ENCODE data around the gene THBS2.

Gene THBS2

DNA sequence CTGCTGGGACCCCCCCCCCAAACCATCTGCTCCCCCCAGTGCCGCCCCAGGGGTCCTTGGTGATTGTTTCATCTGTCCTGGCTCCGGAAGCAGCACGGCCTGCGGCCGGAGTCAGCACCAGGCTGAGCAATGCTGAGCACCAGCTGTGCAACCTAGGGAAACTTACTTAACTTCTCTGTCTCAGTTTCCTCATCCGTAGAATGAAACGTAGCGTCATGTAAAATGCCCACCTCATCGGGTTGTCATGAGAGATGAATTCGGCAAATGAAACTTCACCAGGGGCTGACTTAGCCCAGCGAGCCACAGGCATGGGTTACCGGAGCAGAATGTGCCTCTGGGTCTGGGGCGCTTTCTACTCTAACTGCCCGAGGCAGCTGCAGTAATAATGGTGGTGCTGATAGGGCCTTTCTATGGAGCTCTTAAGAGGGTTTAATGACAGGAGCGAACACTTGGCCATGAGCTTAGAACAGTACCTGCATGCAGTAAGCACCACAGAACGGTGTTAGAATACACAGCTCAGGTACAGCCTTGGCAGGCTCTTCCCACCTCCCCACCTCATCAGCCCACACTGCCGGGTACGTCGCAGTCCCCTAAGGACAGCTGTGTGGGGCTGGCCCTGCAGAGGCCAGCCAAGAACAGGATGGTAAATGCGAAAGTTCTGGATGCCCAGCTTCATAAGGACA lies 1.7 kb downstream of the THBS2 start:
- DNase-seq (ENCODE audit: extremely low spot score, insufficient read length, low read depth) (no peak), FAIRE-seq (no peak)

GRCh38 chr6:169251371-169251802 lies 2.3 kb downstream of the THBS2 start:
- FAIRE-seq = no peak

GRCh38 chr6:169250660-169251059 lies 3.0 kb downstream of the THBS2 start:
- no peak for DNase-seq (ENCODE audit: extremely low spot score, insufficient read length, low read depth)
- no peak for FAIRE-seq

More at GRCh38 chr6:169251371-169251802, 2.3 kb downstream of the THBS2 start:
- no peak for DNase-seq (ENCODE audit: extremely low spot score, insufficient read length, low read depth)

DNA sequence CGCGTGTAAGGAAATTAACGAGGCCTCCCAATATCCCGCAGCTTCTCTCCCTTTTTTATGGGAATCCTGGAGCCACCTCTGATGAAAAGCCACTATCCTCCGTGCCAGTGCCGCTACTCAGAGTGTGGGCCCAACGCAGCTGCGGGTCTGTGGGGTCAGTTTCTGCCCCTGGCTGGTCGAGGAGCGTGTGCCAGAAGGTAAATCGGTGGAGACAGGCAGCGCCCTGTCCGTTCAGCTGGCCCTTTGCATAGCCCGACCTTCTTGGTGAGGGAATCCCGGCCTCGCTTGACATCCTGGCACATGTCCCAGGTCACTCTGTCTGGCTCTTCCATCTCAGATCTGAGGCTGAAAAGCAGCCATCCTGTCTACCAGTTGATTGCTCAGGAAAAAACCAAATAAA lies 4.6 kb downstream of the THBS2 start:
- FAIRE-seq (no peak), DNase-seq (ENCODE audit: extremely low spot score, insufficient read length, low read depth) (no peak)

DNA sequence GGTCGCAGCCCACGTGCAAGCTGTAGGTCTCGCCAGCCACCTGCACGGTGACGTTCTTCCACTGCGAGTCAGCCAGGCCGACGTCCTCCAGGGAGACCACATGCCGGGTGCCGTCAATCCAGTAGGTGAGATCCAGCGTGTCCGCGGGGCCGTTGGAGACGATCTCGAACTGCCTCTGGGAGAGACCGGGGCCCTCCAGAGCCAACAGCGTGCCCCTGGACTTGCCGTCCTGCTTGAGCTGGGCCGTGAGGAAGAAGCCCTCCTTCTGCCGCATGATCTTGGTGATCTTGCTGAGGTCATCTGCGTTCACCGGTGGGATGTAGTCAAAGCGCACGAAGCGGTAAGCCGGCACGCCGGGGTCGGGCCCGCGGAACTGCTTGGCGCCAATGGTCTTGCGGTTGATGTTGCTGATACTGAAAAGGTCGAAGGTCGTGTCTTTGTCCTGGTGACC lies 5.1 kb downstream of the THBS2 start:
- no peak for FAIRE-seq
- DNase-seq (ENCODE audit: extremely low spot score, insufficient read length, low read depth) = no peak

DNA sequence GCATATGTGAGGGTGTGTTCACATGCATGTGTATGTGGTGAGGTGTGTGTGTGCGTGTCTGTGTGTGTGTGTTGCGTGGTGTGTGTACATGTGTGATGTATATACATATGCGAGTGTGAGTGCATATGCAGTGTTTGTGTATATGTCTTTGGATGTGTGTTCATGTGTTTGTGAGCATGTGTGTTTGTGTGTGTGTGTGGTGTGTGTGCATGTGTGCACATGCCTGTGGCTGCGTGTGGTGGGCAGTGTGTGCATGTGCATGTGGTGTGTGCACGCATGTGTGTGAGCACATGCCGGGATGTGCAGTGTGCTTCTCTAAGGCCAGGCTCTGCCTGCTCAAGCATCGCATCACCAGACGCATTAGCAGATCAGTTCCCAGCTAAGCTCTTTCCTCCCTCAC lies 5.7 kb downstream of the THBS2 start:
- DNase-seq (ENCODE audit: extremely low spot score, insufficient read length, low read depth) = no peak
- FAIRE-seq = no peak

DNA sequence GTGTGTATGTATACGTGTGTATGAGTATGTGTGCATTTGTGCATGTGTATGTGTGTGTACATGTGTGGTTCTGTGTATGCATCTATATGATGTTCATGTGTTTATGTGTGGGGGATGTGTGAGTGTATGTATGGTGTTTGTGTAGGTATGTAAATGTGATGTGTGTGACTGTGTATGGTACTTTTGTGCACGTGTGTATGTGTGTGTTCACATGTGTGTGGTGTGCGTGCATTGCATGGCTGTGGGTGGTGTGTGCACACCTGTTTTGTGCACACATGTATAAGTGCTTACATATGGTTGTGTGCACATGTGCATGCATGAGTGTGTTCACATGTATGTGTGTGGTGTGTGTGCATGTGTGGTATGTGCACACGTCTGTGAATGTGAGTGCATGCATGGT lies 6.2 kb downstream of the THBS2 start:
- FAIRE-seq (no peak), DNase-seq (ENCODE audit: extremely low spot score, insufficient read length, low read depth) (no peak)

- no peak for FAIRE-seq
- DNase-seq (ENCODE audit: extremely low spot score, insufficient read length, low read depth) = no peak
These were observed 7.2 kb downstream of the THBS2 start for GRCh38 chr6:169246445-169246844.

GRCh38 chr6:169244684-169245383 lies 8.8 kb downstream of the THBS2 start:
- DNase-seq (ENCODE audit: extremely low spot score, insufficient read length, low read depth) = no peak
- FAIRE-seq = no peak

- DNase-seq (ENCODE audit: extremely low spot score, insufficient read length, low read depth) (no peak), FAIRE-seq (no peak)
These were observed 10.0 kb downstream of the THBS2 start for GRCh38 chr6:169243661-169244060.

DNA sequence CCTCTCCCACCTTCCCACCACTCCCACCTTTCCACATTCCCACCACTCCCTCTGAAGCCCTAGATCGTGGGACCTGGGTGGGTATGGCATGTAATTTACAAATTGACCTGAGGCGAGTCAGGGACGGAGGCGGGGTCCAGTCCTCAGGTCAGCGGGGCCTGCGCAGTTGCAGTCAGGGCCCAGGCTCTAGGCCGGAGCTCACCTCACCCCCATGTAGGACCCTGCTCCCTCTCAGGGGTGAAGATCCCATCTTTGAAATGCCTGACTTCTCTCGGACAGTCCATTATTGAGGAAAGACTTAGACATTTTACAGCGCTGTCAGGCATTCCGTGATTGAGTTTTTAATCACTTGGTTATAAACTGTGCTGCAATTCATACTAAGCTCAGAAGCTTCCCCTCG lies 10.5 kb downstream of the THBS2 start:
- DNase-seq (ENCODE audit: extremely low spot score, insufficient read length, low read depth) (no peak), FAIRE-seq (no peak)

DNA sequence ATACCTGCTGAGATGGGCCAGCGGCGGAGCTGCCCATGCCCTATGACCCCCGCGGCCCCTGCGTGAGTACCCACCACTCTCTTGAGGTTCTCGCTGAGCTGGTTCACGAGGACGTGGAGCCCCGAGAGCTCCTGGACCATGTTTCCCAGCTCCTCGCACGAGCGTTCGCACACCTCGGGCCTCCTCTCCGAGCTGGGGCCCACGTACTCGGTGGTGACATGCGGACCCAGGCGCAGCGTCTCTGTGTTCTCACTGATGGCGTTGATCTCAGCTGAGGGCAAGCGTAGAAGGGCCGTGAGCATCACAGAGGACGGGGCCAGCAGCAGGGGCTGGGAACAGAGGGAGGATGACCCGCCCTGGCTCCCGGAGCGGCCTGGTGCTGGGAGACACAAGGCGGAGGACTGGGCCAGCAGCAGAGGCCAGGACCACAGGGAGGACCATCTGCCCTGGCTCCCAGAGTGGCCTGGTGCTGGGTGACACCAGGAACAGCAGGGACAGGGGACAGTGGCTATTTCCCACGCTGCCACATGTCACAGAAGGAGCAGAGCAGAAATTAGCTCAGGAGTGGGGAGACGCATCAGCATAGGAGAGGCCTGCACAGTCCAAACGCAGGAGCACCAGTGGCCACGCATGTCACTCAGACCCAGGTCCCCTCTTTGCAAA lies 11.8 kb downstream of the THBS2 start:
- FAIRE-seq = no peak
- DNase-seq (ENCODE audit: extremely low spot score, insufficient read length, low read depth) = no peak

DNA sequence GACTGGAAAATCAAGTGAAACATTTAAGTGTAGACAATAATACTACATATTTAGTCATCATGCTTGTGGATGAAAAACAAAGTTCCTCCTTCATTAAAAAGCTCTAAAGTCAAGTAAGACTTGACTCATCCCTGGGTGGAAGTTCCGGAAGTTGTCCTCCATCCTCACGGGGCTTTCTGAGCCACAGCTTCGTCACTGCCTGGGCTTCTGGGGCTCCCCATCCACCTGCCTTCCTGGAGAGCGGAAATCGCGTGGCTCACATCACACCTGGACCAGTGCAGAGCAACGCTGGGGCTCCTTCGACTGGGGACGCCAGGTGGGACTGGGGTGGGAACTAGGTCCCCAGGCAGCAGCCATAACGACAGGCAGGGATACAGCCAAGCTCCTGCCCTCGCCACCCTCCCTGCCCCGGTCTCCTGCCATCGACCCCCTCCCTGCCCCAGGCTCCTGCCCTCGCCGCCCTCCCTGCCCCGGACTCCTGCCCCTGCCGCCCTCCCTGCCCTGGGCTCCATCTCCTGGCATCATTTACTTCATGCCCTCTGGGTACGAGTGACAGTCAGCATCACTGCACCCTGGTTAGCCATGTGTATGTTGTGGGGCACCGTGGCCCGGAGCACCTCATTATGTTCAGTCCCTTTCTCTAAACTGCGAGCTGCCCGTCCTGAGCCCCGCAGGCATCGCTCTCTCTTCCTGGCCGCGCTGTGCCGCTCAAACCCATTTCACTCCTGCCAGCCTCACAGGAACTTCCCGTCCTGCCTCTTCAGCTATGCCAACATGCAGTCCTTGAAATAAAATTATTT lies 12.9 kb downstream of the THBS2 start:
- DNase-seq (ENCODE audit: extremely low spot score, insufficient read length, low read depth) (no peak), FAIRE-seq (no peak)

GRCh38 chr6:169240125-169240524 lies 13.5 kb downstream of the THBS2 start:
- FAIRE-seq = no peak
- no peak for DNase-seq (ENCODE audit: extremely low spot score, insufficient read length, low read depth)

DNA sequence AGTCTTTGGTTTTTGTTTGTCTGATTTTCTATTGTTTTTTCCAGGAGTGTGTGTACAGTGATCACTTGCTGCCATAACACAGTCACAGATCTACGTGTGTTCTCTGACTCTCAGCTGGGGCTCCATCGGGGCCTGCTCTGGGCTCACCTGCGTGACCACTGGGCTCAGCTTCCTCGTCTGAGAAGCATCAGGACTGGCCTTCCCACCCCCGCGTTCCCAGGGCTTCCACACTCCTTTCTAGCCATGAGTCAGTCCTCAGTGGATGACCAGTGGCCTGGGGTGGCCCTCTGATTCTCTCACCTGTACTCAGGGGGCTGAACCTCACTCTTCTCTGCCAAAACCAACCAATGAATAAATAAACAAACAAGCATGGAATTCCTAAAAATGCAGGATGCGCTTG lies 14.5 kb downstream of the THBS2 start:
- FAIRE-seq (no peak), DNase-seq (ENCODE audit: extremely low spot score, insufficient read length, low read depth) (no peak)

DNA sequence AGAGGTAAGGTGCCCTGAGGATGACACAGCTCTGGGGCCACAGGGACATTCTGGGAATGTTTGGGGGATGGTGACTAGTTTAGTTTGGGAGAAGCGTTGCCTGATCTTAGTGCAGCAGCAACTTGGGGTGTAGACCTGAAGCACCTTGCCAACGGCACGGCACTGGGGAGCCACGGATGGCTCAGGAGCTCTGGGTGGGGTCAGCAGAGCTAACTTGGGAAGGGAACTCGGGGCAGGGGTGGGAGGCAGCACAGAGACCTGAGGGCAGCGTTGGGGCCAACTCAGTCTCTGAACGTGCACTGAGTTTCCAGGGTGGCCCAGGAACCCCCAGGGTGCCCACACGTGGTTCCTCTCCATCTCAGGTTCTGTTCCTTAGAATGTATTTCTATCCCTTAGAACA lies 14.9 kb downstream of the THBS2 start:
- FAIRE-seq = no peak
- no peak for DNase-seq (ENCODE audit: extremely low spot score, insufficient read length, low read depth)

DNA sequence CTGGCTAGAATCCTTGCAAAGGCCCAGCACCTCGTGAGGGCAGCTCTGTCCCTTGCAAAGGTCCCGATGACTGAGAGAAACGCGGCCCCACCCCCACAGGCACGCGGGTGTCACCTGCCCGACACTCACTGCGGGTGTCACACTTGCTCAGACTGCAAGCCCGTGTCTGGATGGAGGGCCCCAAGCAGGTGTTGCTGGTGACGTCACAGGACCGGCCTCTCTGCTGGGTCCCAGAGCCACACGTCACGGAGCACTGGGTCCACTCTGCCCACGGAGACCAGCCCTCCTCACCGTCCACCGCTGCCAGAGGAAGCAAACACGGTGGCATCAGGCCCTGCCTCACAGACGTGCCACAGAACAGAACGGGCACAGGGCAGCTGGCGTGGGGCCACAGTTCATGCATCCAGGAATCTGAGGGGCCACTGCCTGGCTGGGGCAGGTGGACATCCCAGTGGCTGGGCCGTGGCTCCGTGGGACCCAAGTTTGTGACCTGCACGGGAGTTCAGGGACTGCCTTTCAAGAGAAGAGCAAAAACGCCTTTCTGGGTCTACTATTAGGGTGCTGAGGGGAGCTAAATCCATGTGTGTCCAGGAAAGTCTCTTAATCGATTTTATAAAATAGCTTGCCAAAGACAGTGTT lies 16.0 kb downstream of the THBS2 start:
- DNase-seq (ENCODE audit: extremely low spot score, insufficient read length, low read depth) (no peak), FAIRE-seq (no peak)

GRCh38 chr6:169236988-169237387 lies 16.7 kb downstream of the THBS2 start:
- DNase-seq (ENCODE audit: extremely low spot score, insufficient read length, low read depth) (no peak), FAIRE-seq (no peak)

DNA sequence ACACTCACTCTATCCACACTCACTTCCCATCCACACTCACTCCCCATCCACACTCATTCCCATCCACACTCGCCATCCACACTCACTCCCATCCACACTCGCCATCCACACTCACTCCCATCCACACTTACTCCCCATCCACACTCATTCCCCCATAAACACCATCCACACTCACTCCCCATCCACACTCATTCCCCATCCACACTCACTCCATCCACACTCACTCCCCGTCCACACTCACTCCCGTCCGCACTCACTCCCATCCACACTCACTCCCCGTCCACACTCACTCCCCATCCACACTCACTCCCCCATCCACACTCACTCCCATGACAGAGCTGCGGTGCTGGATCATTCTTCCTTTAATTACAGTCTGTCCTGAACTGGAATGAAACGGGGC lies 17.1 kb downstream of the THBS2 start:
- no peak for DNase-seq (ENCODE audit: extremely low spot score, insufficient read length, low read depth)
- FAIRE-seq = no peak

DNA sequence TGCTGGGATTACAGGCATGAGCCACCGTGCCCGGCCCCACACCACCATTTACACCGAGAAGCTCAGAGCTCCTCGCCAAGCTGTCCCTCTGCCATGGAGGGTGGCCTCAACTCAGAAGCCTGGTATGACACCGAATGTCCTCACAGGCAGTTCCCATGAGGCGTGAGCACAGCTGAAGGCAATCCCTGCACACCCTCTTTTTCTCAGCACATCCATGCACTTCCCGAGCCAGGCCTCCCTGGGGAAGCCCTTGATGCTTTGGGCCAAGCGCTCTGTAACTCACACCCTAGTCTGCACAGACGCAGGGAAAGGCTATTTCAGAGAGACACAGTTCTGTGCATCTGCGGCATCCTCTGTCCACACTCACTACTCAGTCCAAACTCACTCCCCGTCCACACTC lies 18.4 kb downstream of the THBS2 start:
- no peak for DNase-seq (ENCODE audit: extremely low spot score, insufficient read length, low read depth)

More for the DNA sequence above, 18.4 kb downstream of the THBS2 start:
- no peak for FAIRE-seq
